Retinal pigment epithelial cell (primary cell): Measurements from ENCODE around the gene NLK.
"Not testable (repeated sequence)": the region's sequence is repeated elsewhere in the genome, so short reads cannot be mapped to it uniquely, and the experiment has no call there.

Source experiments
- DNase-seq: peaks from one replicate; pipeline ENCODE4 v3.0.0-alpha.2; 2010; ENCODE audit warnings: low read depth
- H3K4me3 ChIP-seq: 2 replicates; pipeline ENCODE4 v1.5.1; 2011; ENCODE audit warnings: mild to moderate bottlenecking, low read length, control low read depth, moderate library complexity
- CTCF ChIP-seq: conservative IDR thresholded peaks from 2 replicates; pipeline ENCODE4 v1.5.1; 2011; ENCODE audit warnings: low read depth, low read length, control low read depth, inconsistent platforms

NLK gene

GRCh38 chr17:28236033-28236653, 193.7 kb downstream of the NLK start:
- not testable (repeated sequence) for H3K4me3 ChIP-seq, DNase-seq

- not testable (repeated sequence) for DNase-seq, H3K4me3 ChIP-seq
Measured at GRCh38 chr17:28238547-28239270, 196.2 kb downstream of the NLK start.

- TF ChIP-seq CTCF = no peak
- DNase-seq = no peak
- H3K4me3 ChIP-seq = no peak overlapping the region
Measured at GRCh38 chr17:28239271-28239624, 196.8 kb downstream of the NLK start.

DNA sequence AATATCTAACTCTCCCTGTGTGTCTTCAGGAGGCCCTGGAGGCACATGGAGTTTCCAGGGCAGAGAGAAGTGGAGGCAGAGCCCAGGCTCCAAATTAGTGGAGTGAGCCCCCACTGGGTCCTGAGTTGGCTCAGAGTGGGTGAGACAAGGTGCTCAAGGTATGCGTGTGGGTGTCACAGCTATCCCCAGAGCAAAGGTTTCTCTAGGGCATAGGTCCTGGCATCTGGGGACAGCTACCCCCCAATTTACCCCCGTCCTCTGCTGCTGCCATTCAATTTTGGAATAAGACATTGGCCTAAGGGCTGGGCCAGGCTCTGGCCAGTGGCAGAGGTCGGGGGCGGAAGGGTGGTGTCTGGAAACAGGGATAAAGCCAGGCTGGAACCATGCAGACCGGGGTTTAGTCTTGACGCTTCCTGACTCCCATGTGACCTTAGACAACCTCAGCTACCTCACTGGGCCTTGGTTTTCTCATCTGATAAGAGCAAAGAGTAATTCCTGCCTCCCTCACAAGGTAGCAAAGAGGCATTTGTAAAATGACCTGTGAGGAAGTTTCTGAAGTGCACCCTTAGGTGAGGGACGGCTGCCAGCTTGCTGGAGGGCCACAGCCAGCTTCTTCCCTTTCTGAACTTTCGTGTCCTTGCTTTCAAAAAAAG, 198.3 kb downstream of the NLK start:
- TF ChIP-seq CTCF = no peak
- no peak for DNase-seq

GRCh38 chr17:28242791-28243190, 200.3 kb downstream of the NLK start:
- H3K4me3 ChIP-seq = no peak overlapping the region
- TF ChIP-seq CTCF = no peak
- DNase-seq = no peak

More for the DNA sequence above, 198.3 kb downstream of the NLK start:
- H3K4me3 ChIP-seq = no peak overlapping the region

DNA sequence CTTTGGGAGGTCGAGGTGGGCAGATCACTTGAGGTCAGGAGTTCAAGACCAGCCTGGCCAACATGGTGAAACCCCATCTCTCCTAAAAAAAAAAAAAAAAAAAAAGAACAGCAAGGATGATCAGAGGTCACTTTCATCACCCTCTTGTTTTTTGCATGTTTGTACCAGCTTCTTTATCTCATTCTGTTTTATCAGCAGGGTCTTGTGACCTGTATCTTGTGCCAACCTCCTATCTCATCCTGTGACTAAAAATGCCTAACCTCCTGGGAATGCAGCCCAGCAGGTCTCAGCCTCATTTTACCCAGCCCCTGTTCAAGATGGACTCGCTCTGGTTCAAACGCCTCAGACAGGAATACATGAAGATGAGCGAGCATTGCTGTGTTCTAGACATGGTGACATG, 200.8 kb downstream of the NLK start:
- not testable (repeated sequence) for DNase-seq, H3K4me3 ChIP-seq

- no peak for TF ChIP-seq CTCF
- no peak overlapping the region for H3K4me3 ChIP-seq
- no peak for DNase-seq
Measured at GRCh38 chr17:28244446-28244845, 202.0 kb downstream of the NLK start.
